B cell (primary cell): ENCODE data around the gene DCAF12L1. TPM values are rescaled to one million over a fixed set of nuclear protein-coding genes. Genes with fewer than 3 reads are reported as not detected.

Experiments
- ATAC-seq: fragments of 200-7000 bp; cut with Tn5 transposase; one replicate; pipeline ENCODE4 v1.10.0; 2021; ENCODE audit warnings: low read depth, mild to moderate bottlenecking, moderate number of reproducible peaks, moderate library complexity
- CTCF ChIA-PET: fragments of 350-600 bp; sonication (Branson Sonifier 250); formaldehyde crosslinking; loops from one replicate; lab custom pipeline; 2021; ENCODE audit warnings: antibody characterized with exemption, inconsistent platforms; lab: Charles Lee
- POLR2A ChIA-PET: fragments of 350-600 bp; sonication (Branson Sonifier 250); formaldehyde crosslinking; loops from one replicate; lab custom pipeline; 2021; ENCODE audit warnings: antibody characterized with exemption; lab: Charles Lee
- DNase-seq: peaks from one replicate; pipeline ENCODE4 v3.0.0; 2013
- H2AFZ ChIP-seq: 2 replicates; pipeline ENCODE4 v1.6.1; 2012; ENCODE audit warnings: mild to moderate bottlenecking, low read depth, low read length; ENCODE audit not compliant: insufficient read depth, poor library complexity, severe bottlenecking
- H3K27ac ChIP-seq, 2 donors: 1 replicate in 1 of 2; 2 replicates in 1 of 2; pipeline ENCODE4 v1.5.1; 2012 to 2013; ENCODE audit warnings: low read length in 2 of 2, mild to moderate bottlenecking in 2 of 2, moderate library complexity in 1 of 2
- H3K27me3 ChIP-seq, 4 experiments: fragments of 200-600 bp in 1 of 4; sonication (generic) in 1 of 4; replicated peaks in 1 of 4; 1 replicate in 2 of 4; 2 replicates in 2 of 4; pipeline versions ENCODE4 v1.6.1 to v1.7.0; 2013 to 2016; ENCODE audit warnings: low read length in 3 of 4, mild to moderate bottlenecking in 2 of 4, mixed read lengths in 1 of 4, moderate library complexity in 1 of 4; ENCODE audit not compliant: insufficient read depth in 4 of 4, control insufficient read depth in 3 of 4; ENCODE audit errors: control extremely low read depth in 1 of 4
- H3K36me3 ChIP-seq, 2 experiments: replicated peaks in 1 of 2; 1 replicate in 1 of 2; 2 replicates in 1 of 2; pipeline versions ENCODE4 v1.6.1 to v1.7.1; 2013; ENCODE audit warnings: low read length in 1 of 2; ENCODE audit not compliant: insufficient read depth in 2 of 2, control insufficient read depth in 1 of 2; ENCODE audit errors: control extremely low read depth in 1 of 2, extremely low read depth in 1 of 2
- H3K4me1 ChIP-seq, 2 donors: fragments of 200-600 bp in 1 of 2; sonication (generic) in 1 of 2; 1 replicate in 1 of 2; 2 replicates in 1 of 2; pipeline versions ENCODE4 v1.5.1 to v1.6.1; 2013 to 2017; ENCODE audit warnings: low read length in 2 of 2; ENCODE audit not compliant: control insufficient read depth in 2 of 2, insufficient read depth in 2 of 2
- H3K4me2 ChIP-seq: replicated peaks from 2 replicates; pipeline ENCODE3; 2012; ENCODE audit warnings: mild to moderate bottlenecking, low read depth, low read length; ENCODE audit not compliant: poor library complexity, severe bottlenecking
- H3K4me3 ChIP-seq, 5 experiments: fragments of 200-600 bp in 1 of 5; sonication (generic) in 1 of 5; 1 replicate in 3 of 5; 2 replicates in 2 of 5; pipeline versions ENCODE4 v1.5.1 to v1.7.0; 2011 to 2016; ENCODE audit warnings: low read length in 4 of 5, mild to moderate bottlenecking in 4 of 5, low read depth in 2 of 5, control low read depth in 1 of 5, moderate library complexity in 1 of 5; ENCODE audit not compliant: insufficient read depth in 1 of 5; ENCODE audit errors: control extremely low read depth in 1 of 5, extremely low read depth in 1 of 5
- H3K79me2 ChIP-seq: fragments of 200-600 bp; sonication (generic); one replicate; pipeline ENCODE4 v1.6.0; 2016; ENCODE audit warnings: low read length; ENCODE audit not compliant: control insufficient read depth, insufficient read depth
- H3K9ac ChIP-seq: fragments of 200-600 bp; sonication (generic); 2 replicates; pipeline ENCODE4 v1.6.1; 2017; ENCODE audit warnings: mild to moderate bottlenecking, low read length, moderate library complexity
- H3K9me3 ChIP-seq, 3 donors: one replicate each; pipeline versions ENCODE4 v1.6.1 to v1.7.1; 2013; ENCODE audit warnings: low read length in 2 of 3; ENCODE audit not compliant: control insufficient read depth in 2 of 3, insufficient read depth in 1 of 3; ENCODE audit errors: control extremely low read depth in 1 of 3
- H4K20me1 ChIP-seq: 2 replicates; pipeline ENCODE4 v1.6.0; 2012; ENCODE audit warnings: mild to moderate bottlenecking, low read length; ENCODE audit not compliant: insufficient read depth, control insufficient read depth, poor library complexity, severe bottlenecking
- H3K27ac Mint-ChIP-seq: one replicate; pipeline ENCODE4 v1.8.0; 2021; ENCODE audit warnings: mixed read lengths
- H3K27me3 Mint-ChIP-seq: one replicate; pipeline ENCODE4 v1.8.0; 2021; ENCODE audit warnings: mixed read lengths
- H3K4me1 Mint-ChIP-seq: one replicate; pipeline ENCODE4 v1.8.0; 2021; ENCODE audit warnings: mixed read lengths
- H3K4me3 Mint-ChIP-seq: one replicate; pipeline ENCODE4 v1.8.0; 2021; ENCODE audit warnings: mixed read lengths
- H3K9me3 Mint-ChIP-seq: one replicate; pipeline ENCODE4 v1.8.0; 2022; ENCODE audit warnings: mixed read lengths; ENCODE audit not compliant: insufficient read depth
- CTCF ChIP-seq: fragments of 200-600 bp; IDR thresholded peaks from one replicate; pipeline ENCODE4 v1.8.0; 2022; ENCODE audit warnings: antibody characterized with exemption, mild to moderate bottlenecking
- EZH2 ChIP-seq: IDR thresholded peaks from 2 replicates; pipeline ENCODE4 v1.6.1; 2012; ENCODE audit warnings: borderline replicate concordance, low read depth, mild to moderate bottlenecking, moderate library complexity, low read length; ENCODE audit not compliant: insufficient read depth, poor library complexity, severe bottlenecking
- WGBS: methylation state at CpG from one replicate; pipeline ENCODE4 v1.1.5; 2013; ENCODE audit warnings: missing lambda C conversion rate; ENCODE audit not compliant: insufficient coverage; 5-methylcytosine and 5-hydroxymethylcytosine counted together
- intact Hi-C: fragments of 100-400 bp; cut with micrococcal nuclease; formaldehyde crosslinking; loops from one replicate; pipeline ENCODE4 v1.10.0; 2022
- polyA minus RNA-seq: library from RNA; depleted of rRNA, polyadenylated mRNA; stranded (reverse); fragments of >200 nt; gene quantifications from 2 replicates; pipeline ENCODE4 v1.2.3, GENCODE V29; 2012
- polyA plus RNA-seq: library from polyadenylated mRNA; depleted of rRNA; stranded (reverse); fragments of >200 nt; gene quantifications from 2 replicates; pipeline ENCODE4 v1.2.3, GENCODE V29; 2012
- total RNA-seq, 2 donors: library from RNA; stranded (reverse); fragments of 120-200 nt in 1 of 2; gene quantifications; 1 replicate in 1 of 2; 2 replicates in 1 of 2; pipeline versions ENCODE4 v1.2.3 to v1.2.4, GENCODE V29; 2013 to 2022

Gene DCAF12L1
- total RNA-seq (not detected in 2 replicates), polyA plus RNA-seq (not detected in 2 replicates), polyA minus RNA-seq (not detected in 2 replicates)
- 0.02 TPM for total RNA-seq (2013)

GRCh38 chrX:126552313-126553022 lies at the start of gene DCAF12L1:
Gene DCAF12L1, minus strand, starts transcription at chrX:126552814. Its CDS starts 206 bp downstream, at chrX:126552608.
- no peak within 1 kb of the TSS for H3K27ac Mint-ChIP-seq
- Histone ChIP-seq H3K4me1 (no peaks in the 10 kb centered on the region), H3K79me2 (no peaks in the 10 kb centered on the region), H3K9ac (no peak within 1 kb of the TSS), H4K20me1 (no peaks in the 10 kb centered on the region), H3K27ac (no peak within 1 kb of the TSS), H3K27me3 (no peaks in the 10 kb centered on the region), H3K9me3 (peaks cover 0 to 20% (median 0%) of the 10 kb centered on the region in 3 donors), H3K36me3 (no peaks in the 10 kb centered on the region), H2AFZ (no peak within 1 kb of the TSS), H3K4me3 (no peak within 1 kb of the TSS), H3K4me2 (no peak within 1 kb of the TSS)
- peaks cover 4% of the 10 kb centered on the region for H3K9me3 Mint-ChIP-seq
- no peak within 1 kb of the TSS for H3K4me3 Mint-ChIP-seq
- ChIA-PET POLR2A (no interaction called here), CTCF (no interaction called here)
- no peaks in the 10 kb centered on the region for H3K4me1 Mint-ChIP-seq
- intact Hi-C loops: no loop called here
- ATAC-seq (no peak), DNase-seq (no peak)
- 35% methylated on average over 67 of the region's 83 CpGs for WGBS
- TF ChIP-seq EZH2: no peak
- TF ChIP-seq CTCF: no peak
- H3K27me3 Mint-ChIP-seq: no peaks in the 10 kb centered on the region

- no peaks in the 10 kb centered on the region for H3K27me3 ChIP-seq
- H2AFZ ChIP-seq: no peak overlapping the region
- Mint-ChIP-seq H3K27me3 (no peaks in the 10 kb centered on the region), H3K27ac (no peak overlapping the region), H3K9me3 (no peaks in the 10 kb centered on the region), H3K4me3 (no peak overlapping the region), H3K4me1 (no peaks in the 10 kb centered on the region)
- ChIA-PET POLR2A (no interaction called here), CTCF (no interaction called here)
- no peak overlapping the region for H3K9ac ChIP-seq
- H3K79me2 ChIP-seq: no peaks in the 10 kb centered on the region
- H3K27ac ChIP-seq: no peak overlapping the region
- no peak overlapping the region for H3K4me3 ChIP-seq
- no peaks in the 10 kb centered on the region for H3K36me3 ChIP-seq
- H3K9me3 ChIP-seq: no peaks in the 10 kb centered on the region
- H3K4me1 ChIP-seq: no peaks in the 10 kb centered on the region
- DNase-seq (no peak), ATAC-seq (no peak)
- TF ChIP-seq EZH2: no peak
- TF ChIP-seq CTCF: no peak
- H4K20me1 ChIP-seq: no peaks in the 10 kb centered on the region
- H3K4me2 ChIP-seq: no peak overlapping the region
- WGBS: 80% methylated on average over 1 of the region's 39 CpGs
- intact Hi-C loops: no loop called here
Observed at GRCh38 chrX:126580877-126581276, 28.3 kb upstream of the DCAF12L1 start.
